NOMO-1 (cell line): ENCODE measurements around the gene DHRS12.

Source experiments
- DNase-seq, 2 experiments: peaks; one replicate each; lab custom pipeline; 2025; ENCODE audit not compliant: unreplicated experiment in 2 of 2; lab: John Stamatoyannopoulos, UW

Gene DHRS12

DNA sequence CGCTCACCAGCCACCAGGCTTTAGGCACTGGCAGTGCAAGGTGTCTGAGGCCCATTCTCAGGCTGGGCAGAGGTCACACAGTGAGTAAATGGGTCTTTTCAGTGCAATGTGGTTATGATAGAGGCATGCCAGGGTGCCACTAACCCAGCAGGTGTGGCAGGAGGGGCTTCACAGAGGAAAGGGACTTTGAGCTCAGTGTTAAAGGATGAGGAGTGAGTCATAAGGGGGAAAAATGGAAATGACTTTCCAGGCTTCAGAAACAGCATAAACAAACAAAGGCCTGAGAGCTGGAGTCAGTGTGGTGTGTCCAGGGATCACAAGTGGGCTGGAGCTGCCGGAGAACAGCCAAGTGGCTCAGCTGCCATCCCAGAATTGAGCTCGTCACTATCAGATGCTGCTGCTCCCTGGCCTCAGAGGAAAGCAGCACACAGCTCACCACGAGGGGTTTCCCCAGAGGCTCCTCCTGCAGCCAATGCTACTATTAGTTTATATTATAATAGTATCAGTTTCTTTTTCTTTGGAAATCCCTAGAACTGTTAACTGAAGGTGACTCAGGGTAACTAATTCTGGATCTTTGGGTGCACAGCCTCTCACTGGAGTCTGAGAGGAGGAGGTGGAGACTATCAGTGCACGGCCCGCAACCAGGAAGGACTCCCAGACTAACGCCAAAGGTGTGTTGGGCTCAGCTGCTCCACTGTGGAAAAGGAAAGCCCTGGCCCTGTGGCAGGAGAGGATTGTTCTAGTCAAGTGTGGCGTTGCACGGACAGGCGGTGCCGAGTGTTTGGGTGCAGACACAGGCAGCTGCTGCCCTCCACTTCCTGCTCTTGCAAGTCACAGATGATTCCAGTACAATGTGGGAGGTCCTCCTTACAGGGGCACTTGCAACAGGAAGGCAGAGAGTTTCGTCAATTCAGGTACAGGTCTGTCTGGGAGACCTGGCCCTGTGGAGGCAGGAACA, 39.5 kb downstream of the DHRS12 start:
- DNase-seq: no peak

DNA sequence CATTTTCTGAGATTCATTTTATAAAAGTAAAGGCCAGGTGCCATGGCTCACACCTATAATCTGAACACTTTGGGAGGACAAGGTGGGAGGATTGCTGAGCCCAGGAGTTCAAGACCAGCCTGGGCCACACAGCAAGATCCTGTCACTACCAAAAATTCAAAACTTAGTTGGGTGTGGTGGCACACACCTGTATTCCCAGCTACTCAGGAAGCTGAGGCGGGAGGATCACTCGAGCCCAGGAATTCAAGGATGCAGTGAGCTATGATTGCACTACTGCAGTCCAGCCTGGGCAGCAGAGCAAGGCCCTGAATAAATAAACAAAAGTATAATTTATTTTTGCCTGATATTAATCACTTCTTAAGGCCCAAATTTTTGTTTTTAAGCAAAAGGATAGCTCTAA, 40.5 kb downstream of the DHRS12 start:
- no peak for DNase-seq

DNA sequence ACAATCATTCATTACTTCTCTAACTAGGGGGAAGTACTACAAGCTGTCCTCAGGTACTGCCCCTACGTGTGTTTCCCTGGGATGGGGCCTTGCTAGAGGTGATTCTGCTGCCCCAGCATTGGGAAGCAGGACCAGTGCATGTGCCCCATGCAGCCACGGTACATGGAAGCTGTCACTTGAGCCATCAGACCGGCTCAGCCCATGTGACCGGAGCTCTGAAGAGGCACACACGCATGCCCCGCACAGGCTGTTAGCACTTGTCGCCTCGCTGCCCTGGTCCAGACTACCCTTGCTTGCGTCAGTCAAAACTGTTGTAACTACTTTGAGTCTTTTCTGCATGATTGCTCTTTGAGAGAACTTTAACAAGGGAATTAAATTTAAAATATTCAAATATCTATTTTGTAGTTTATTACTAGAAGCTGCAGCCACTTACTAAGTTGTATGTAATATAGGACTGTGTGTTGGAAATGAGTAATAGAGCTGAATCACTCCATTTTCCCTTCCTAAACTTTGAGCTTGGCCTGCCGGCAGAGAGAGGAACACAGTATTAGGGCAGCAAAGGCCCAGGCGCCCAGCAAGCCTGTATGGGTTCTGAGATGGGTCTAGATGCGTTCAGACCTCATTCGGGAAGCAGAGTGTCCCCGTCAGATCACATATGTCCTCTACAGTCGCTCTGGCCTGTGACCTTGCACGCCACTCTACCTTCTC, 42.2 kb downstream of the DHRS12 start:
- no peak for DNase-seq

DNA sequence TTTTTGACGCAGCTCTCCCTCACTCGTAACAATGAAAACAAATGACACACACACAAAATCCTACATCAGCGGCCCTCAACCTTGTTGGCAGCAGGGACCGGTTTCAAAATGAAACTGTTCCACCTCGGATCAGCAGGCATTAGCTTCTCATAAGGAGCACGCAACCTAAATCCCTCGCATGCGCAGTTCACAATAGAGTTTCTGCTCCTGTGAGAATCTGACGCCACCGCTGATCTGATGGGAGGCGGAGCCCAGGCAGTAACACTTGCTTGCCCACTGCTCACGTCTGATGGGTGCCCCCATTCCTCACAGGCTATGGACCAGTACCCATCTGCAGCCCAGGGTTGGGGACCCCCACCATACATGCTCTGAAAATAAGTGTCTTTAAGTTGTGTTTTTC, 43.4 kb downstream of the DHRS12 start:
- DNase-seq: no peak

DNA sequence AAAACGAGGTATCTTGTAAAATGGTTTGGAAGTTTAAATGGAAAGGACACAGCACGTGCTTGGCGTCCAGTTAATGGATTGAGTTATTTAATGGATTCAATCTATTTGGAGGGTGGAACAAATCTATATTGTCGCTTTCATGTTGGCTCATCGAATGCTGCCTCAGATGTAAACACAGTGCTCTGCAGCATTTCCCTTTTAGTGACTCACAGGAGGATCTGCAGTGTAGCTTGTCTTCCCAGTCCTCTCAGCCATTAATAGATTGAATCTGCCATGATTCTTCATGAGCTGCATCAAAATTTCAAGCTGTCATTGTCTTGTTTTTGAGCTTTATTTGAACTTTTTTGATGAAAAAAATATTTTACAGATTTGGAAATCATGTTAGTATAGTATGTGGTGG, 44.7 kb downstream of the DHRS12 start:
- no peak for DNase-seq

DNA sequence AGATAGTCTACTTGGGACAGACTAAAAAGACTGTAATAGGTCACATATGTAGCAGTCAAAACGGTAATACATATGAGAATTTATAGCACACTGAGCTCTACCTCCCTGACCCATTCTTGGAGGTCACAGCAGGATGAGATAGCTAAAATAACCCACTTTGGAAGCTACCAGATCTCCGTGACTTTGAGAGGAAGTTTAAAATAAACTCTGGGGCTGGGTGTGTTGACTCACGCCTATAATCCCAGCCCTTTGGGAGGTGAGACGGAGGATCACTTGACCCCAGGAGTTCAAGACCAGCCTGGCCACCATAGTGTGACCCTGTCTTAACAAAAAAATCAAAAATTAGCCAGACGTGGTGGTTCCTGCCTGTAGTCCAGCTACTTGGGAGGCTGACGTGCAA, 45.3 kb downstream of the DHRS12 start:
- no peak for DNase-seq

DNA sequence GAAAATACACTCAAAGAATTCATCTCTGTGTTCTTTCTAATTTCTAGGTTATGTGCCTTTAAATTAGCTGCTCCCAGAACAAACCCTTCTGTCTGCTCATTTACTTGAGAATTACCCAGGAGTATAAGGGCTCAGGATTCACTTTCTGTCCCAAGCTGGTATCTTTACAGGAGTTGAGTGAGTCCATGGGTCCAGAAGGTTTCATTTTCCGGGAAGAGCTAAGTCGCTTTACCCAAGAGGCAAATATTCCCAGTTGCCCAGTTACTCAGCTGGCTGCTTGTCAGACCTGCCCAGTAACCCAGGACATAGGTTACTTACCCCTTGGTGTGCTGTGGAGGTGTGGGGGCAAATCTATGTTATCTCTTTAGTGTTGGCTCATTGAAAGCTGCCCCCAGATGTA, 47.3 kb downstream of the DHRS12 start:
- no peak for DNase-seq

DNA sequence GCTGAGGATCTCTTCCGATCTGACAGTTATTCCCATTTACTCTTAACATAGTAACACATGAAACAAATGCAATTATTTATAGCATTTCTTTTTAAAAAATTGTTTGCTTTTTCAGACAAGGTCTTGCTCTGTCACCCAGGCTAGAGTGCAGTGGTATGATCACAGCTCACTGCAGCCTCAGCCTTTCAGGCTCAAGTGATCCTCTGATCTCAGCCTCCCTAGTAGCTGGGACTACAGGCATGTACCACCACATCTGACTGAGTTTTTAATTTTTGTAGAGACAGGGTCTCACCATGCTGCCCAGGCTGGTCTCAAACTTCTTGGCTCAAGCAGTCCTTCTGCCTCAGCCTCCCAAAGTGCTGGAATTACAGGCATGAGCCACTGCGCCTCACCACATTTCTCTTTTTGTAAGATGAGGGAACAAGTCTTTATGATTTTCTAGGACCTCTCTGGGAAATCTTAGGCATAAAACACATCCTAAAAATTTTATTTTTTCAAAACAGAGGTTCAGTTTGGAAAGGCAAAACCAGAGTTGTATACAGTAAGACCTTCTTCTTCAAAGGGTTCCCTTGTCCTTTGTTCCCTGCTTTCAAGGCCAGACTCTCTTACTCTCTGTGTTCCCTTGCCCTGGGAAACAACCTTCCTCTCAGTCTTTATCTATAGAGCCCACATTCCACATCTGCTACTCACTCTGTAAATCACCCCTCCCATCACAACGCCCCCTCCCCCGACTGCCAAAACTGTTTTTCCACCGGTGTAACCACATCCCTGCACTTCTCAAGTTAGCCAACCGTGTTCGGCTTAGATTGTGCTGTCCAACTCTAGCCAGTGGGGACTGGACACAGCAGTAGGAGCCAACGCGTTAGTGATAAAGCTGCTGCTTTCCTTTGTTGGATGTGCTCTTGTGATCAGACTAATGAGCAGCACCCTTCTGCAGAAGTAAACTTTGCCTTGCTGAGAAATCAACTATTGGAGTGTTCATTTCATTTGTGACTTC, 56.2 kb downstream of the DHRS12 start:
- no peak for DNase-seq

DNA sequence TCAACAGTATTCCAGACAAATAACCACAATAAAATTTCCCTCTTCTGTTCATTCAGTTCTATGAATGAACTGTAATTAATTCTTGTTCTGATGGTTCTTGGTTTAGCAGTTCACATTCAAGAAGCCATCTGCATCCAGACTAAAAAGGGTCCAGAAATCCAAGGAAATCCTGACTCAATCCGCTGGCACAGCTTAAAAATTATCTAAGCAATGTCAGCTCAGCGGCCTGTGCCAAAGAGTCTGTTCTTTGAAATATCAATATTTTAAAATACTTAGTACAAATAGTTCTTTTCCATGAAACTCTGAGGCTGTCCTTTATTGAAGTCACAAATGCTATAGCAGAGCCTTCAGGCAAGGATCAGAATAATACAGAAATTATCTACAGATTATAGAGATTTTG, 57.2 kb downstream of the DHRS12 start:
- DNase-seq: no peak

DNA sequence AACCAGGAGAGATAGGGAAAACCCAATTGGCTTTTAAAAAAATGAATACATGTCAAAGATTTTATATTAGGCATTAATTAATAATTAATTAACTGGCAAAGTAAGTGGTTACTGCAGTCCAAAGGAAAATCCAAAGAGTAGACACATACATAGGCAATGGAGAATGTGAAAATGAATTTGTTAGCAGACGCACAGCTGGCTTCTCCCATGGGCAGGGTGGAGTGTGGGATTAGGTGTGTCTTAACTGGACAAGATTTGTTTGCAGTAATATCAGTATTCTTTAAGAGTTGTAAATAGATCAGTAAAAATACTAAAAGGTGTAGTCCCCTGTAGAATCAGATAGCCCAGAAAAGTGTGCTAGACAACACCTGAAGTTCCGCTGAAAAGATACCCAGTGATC, 58.7 kb downstream of the DHRS12 start:
- no peak for DNase-seq

DNA sequence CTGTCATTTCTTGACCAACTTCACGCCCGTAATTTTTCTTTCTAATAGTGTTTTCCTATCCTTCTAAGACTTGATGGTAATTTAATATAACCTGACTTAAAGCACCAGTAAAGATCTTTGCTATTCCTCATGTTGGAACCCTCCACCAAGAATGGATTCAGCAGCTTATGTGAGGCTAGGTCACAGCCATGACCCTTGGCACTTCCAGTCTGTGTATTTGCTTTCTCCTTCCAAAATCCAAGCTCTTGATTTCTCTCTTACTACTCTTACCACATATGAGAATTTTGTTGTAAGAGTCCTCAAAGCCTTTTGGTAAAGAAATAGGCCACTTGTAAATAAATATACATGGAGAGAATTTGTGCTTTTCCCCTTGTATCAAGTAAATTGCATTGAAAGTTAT, 61.4 kb downstream of the DHRS12 start:
- no peak for DNase-seq

DNA sequence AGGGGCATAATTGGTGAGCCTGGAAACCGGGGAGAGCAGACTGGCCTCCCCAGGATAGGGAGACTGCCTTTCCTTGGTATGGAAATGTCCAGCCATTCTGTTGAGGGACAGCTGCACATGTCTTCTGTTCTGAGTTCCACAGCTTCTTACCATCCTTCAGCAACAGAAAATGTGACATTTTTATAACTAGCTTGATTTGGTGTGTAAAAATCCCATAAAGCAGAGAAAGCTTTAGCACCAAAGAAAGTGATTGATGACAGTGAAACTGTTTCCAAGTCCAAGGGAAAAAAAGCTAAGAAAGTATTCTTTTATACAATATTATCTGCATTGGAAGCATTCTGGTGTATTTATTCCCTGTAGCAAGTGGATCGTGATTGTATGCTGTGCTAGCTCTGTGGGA, 61.9 kb downstream of the DHRS12 start:
- DNase-seq: no peak

DNA sequence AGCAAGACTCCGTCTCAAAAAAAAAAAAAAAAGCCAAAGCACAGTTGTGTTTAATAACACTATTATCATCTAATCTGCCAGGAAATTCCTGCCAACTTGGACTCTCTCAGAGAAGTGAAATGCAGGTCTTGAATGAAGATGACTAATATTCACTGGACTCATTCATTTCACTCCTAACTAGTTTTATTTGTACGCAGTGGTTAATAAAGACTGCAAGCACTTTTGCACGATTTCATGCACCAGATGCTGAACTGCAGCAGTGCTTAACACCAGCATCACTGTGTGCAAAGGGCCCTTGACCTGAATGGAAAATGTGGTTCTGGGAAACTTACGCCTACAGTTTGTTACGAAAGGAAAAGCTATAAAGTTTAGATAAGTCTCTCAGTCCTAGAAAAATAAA, 63.3 kb downstream of the DHRS12 start:
- DNase-seq: no peak

DNA sequence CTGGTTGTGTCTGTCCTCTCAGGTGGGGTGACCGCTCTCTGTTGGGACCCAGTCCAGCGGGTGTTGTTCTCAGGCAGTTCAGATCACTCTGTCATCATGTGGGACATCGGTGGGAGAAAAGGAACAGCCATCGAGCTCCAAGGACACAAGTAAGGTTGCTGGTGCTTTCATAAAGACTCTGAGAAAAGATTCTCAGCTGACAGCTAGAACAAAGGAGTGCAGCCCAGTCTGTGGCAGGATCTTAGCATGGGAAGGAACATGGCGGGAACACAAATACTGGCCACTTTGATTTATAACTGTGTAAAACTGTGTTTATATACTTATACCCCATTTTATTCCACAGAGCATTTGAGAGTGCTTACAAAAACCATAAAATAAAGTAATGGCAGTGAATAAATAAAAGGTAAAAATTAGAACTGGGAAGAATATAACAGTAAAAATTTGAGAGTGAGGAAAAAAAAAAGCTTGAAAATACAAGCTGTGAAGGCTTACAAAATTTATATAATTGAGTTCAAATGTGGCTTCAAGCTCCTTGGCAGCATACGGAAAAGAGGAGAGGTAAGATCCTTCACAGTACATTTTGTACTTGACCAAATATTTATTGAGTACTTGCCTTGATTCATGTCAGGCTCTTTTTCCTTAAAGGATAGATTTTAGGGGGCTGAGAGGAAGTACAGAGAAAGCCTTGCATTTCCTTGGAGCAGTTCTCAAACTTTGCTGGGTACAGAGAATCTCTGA, 64.8 kb downstream of the DHRS12 start:
- DNase-seq: no peak

DNA sequence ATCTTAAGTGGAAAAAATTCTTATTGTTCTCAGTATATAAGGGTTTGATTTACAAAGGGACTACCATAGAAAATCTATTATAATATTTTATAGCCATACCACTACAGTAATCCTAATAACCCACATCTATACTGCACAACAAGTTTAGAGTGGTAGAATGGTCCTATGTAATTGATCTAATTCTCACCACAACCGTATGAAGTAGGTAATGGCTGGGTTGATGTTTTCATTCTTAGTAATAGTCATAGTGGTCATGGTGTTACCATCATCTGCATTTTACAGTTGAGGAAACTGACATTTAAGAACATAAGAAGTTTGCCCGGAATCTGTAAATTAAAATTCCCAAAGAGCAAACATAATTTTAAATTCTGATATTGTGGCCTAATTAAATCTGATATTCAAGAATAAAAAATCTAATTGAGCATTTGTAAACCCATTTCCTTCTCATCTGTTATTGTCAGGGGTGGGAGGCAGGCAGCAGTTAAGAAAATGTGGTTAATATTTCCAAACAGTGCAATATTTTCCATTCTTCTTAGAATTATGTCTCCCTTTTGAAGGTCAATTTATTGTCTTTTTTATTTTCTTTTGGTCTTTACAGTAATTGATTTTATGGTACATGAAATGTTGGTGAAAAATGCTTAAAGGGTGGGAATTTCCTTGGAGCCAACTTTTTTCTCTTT, 65.6 kb downstream of the DHRS12 start:
- no peak for DNase-seq

DNA sequence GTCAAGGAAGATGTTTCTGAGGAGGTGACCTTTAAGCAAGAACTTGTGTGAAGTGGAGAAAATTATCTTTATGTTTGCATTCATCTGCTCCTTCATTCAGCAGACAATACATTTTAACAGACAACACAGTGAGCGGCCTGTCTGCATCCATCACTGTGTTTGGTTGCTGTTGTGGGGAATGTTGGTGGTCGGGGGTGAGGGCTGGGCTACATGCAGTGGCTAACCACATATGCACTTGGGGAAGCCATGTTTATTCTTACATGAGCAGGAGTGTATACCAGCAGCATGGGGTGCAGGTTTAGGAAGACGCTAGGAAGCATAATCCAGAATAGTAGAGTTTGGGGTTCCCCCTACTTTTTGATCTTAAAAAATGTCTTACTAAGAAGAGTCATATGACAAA, 66.4 kb downstream of the DHRS12 start:
- no peak for DNase-seq

DNA sequence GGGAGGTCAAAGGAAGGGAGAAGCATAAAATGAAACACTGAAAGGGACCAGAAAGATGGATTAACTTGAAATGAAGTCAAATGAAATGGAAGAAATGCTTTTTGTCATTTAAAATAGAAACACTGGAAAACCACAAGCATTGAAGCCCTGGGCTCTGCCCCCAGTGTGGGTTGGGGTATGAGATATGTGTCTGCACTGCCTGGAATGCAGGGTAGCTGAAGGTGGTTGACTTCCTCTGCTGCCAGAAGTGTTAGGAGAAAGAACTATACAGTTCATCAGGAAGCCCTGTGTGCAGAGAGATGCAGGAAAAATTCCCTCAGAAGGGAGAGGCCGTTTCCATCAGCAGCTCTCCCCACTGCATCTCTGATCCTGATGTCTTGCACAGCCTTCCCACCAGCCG, 69.2 kb downstream of the DHRS12 start:
- no peak for DNase-seq

DNA sequence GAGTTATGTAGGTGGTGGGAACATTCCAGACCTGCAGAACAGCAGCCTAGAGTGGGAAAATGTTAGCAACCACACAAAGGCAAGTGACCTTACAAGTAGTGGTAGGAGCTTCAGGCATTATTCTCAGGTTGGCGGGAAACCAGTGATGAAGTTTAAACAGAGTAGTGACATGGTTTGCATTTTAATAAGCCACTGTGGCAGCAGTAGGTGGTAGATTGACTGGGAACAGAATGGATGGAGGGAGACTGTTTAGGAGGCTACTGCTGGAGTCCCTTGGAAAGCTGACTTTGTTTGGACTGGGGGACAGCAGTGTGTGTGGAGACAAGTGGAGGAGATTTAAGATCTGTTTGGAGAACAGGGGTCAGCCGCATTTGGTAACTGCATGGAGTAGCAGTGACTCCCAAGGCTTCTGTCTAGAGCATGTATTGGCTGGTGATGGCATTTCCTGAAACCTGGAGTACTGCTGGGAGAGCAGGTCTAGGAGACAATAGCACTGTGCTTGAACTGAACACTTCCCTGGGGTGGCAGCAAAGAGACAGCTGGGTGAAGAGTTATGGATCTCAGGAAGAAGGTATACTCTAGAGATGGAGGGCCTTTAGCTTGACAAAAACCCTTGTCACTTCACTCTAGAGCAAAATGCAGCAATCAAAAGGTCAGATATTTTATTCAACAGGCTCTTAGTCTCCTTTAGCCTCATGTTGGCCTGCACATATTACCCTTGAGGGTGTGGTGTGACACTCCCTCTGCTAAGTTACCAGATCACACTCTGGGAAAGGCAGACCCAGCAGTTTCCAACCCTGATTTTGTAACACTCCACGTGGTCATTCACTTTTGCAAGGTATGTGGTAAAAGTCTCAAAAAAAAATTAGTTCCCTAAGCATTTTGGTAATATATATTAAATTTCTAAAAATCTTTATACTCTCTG, 70.3 kb downstream of the DHRS12 start:
- DNase-seq: peak; percentile 36 to 48

DNA sequence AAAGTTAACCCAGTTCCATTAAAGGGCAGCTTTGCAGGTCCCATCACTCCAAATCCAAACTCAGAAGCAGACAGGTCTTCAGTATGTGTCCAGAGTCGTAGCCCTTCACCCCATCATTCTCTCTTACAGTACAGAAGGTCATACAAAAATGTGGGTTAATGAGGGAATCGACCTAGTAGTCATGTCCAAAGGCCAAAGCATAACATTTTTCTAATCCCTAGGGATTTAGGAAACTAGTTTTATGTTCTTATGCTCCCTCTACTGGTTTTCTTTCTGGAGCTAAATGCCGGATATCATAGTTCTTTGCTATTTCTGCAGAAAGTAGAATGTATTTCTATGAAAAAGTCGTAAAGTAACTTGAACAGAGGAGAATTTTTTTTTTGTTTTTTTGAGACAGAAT, 72.2 kb downstream of the DHRS12 start:
- DNase-seq: no peak
